Ishikawa (cell line): Measurements from ENCODE around the gene KIFC3.

Experiments used
- CEBPB ChIP-seq: IDR thresholded peaks from 2 replicates; pipeline ENCODE4 v1.6.1; 2012
- CREB1 ChIP-seq: IDR thresholded peaks from 2 replicates; pipeline ENCODE4 v1.6.1; 2012; ENCODE audit warnings: low read depth
- EGR1 ChIP-seq: IDR thresholded peaks from 2 replicates; pipeline ENCODE4 v1.6.1; 2012
- EP300 ChIP-seq: IDR thresholded peaks from 2 replicates; pipeline ENCODE4 v1.6.1; 2012; ENCODE audit warnings: borderline replicate concordance
- FOXM1 ChIP-seq: IDR thresholded peaks from 2 replicates; pipeline ENCODE4 v1.6.1; 2012; ENCODE audit warnings: low read depth, borderline replicate concordance
- MAX ChIP-seq: IDR thresholded peaks from 2 replicates; pipeline ENCODE4 v1.6.1; 2012
- NFIC ChIP-seq: IDR thresholded peaks from 2 replicates; pipeline ENCODE4 v1.6.1; 2012
- RAD21 ChIP-seq: IDR thresholded peaks from 2 replicates; pipeline ENCODE4 v1.6.1; 2012; ENCODE audit warnings: low read depth
- TAF1 ChIP-seq: IDR thresholded peaks from 2 replicates; pipeline ENCODE4 v1.6.1; 2012; ENCODE audit warnings: low read depth, mild to moderate bottlenecking
- TCF12 ChIP-seq: IDR thresholded peaks from 2 replicates; pipeline ENCODE4 v1.6.1; 2012; ENCODE audit warnings: low read depth
- TEAD4 ChIP-seq: IDR thresholded peaks from 2 replicates; pipeline ENCODE4 v1.6.1; 2012
- YY1 ChIP-seq: IDR thresholded peaks from 2 replicates; pipeline ENCODE4 v1.6.1; 2012; ENCODE audit warnings: low read depth
- ZBTB7A ChIP-seq: IDR thresholded peaks from 2 replicates; pipeline ENCODE4 v1.6.1; 2012; ENCODE audit warnings: low read depth
- TF ChIP-seq, protein P1 (sequence below): IDR thresholded peaks from 2 replicates; pipeline ENCODE4 v1.6.1; 2012
- TF ChIP-seq, protein P2 (sequence below): IDR thresholded peaks from 2 replicates; pipeline ENCODE4 v1.6.1; 2012; ENCODE audit warnings: low read depth, mild to moderate bottlenecking

Gene KIFC3

GRCh38 chr16:57728336-57729181, 73.7 kb downstream of the KIFC3 start:
- TF ChIP-seq, protein P1, sequence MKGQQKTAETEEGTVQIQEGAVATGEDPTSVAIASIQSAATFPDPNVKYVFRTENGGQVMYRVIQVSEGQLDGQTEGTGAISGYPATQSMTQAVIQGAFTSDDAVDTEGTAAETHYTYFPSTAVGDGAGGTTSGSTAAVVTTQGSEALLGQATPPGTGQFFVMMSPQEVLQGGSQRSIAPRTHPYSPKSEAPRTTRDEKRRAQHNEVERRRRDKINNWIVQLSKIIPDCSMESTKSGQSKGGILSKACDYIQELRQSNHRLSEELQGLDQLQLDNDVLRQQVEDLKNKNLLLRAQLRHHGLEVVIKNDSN = no peak
- TF ChIP-seq ZBTB7A = no peak
- TF ChIP-seq FOXM1 = no peak
- TF ChIP-seq EP300 = no peak
- no peak for TF ChIP-seq TAF1
- no peak for TF ChIP-seq RAD21
- TF ChIP-seq TCF12 = no peak
- TF ChIP-seq CREB1 = no peak
- TF ChIP-seq MAX = no peak

GRCh38 chr16:57727610-57728009, 74.7 kb downstream of the KIFC3 start:
- TF ChIP-seq NFIC (no peak), CREB1 (no peak), FOXM1 (no peak), TAF1 (no peak), TEAD4 (no peak), CEBPB (no peak), MAX (no peak), EP300 (no peak), ZBTB7A (no peak), TCF12 (no peak), YY1 (no peak), EGR1 (no peak), RAD21 (no peak)
- TF ChIP-seq, protein P2, sequence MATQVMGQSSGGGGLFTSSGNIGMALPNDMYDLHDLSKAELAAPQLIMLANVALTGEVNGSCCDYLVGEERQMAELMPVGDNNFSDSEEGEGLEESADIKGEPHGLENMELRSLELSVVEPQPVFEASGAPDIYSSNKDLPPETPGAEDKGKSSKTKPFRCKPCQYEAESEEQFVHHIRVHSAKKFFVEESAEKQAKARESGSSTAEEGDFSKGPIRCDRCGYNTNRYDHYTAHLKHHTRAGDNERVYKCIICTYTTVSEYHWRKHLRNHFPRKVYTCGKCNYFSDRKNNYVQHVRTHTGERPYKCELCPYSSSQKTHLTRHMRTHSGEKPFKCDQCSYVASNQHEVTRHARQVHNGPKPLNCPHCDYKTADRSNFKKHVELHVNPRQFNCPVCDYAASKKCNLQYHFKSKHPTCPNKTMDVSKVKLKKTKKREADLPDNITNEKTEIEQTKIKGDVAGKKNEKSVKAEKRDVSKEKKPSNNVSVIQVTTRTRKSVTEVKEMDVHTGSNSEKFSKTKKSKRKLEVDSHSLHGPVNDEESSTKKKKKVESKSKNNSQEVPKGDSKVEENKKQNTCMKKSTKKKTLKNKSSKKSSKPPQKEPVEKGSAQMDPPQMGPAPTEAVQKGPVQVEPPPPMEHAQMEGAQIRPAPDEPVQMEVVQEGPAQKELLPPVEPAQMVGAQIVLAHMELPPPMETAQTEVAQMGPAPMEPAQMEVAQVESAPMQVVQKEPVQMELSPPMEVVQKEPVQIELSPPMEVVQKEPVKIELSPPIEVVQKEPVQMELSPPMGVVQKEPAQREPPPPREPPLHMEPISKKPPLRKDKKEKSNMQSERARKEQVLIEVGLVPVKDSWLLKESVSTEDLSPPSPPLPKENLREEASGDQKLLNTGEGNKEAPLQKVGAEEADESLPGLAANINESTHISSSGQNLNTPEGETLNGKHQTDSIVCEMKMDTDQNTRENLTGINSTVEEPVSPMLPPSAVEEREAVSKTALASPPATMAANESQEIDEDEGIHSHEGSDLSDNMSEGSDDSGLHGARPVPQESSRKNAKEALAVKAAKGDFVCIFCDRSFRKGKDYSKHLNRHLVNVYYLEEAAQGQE = no peak
- TF ChIP-seq, protein P1 = no peak

DNA sequence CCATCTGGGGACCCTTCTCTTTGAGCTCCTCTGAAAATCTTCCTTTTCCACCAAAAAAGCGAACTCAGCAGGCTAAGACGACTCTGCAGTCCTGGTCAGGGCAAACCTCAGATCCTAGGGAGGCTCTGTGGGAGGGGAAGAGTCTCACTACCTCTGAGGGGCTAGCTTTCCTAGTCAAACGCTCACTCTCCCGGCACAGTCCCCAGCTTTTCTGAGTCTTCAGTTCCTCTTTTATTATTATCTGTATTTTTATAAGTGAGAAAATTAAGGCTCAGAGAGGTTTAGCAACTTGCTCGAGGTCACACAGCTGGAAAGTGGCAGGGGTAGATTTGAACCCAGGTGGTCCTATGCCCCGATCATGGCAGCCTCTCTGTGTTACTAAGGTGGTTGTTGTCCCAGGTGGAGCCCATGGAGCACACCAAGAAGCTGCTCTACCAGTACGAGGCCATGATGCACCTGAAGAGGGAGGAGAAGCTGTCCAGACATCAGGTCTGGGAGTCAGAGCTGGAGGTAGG, 75.8 kb downstream of the KIFC3 start:
- TF ChIP-seq TAF1 = no peak
- TF ChIP-seq, protein P1 = no peak
- TF ChIP-seq MAX = no peak
- no peak for TF ChIP-seq CEBPB
- no peak for TF ChIP-seq YY1
- TF ChIP-seq CREB1 = no peak
- TF ChIP-seq FOXM1 = no peak
- TF ChIP-seq EP300 = no peak
- no peak for TF ChIP-seq RAD21
- no peak for TF ChIP-seq NFIC
- TF ChIP-seq EGR1 = no peak
- no peak for TF ChIP-seq TEAD4
- no peak for TF ChIP-seq TCF12
- TF ChIP-seq ZBTB7A = no peak
- TF ChIP-seq, protein P2 = no peak

DNA sequence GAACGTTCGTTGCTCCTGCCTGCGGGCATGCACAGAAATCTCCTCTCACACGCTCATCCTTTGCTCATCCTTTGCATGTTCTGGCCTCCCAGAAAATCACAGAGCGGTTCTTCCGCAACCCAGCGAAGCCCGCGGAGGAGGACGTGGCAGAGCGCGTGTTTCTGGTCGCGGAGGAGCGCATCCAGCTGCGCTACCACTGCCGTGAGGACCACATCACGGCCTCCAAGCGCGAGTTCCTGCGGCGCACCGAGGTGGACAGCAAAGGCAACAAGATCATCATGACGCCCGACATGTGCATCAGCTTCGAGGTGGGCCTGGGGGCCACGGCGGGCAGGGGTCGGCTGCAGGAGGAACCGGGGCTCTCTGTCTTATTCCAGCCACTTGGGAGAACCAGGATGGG, 76.3 kb downstream of the KIFC3 start:
- TF ChIP-seq NFIC (no peak), TCF12 (no peak), YY1 (no peak), FOXM1 (no peak), TAF1 (no peak), RAD21 (no peak), MAX (no peak), EGR1 (no peak), EP300 (no peak), CEBPB (no peak), TEAD4 (no peak), ZBTB7A (no peak)
- TF ChIP-seq, protein P1 = no peak
- TF ChIP-seq, protein P2 = no peak
